IMR-90 (cell line): Measurements from ENCODE around the gene CCDC194. TPM values are rescaled to one million over a fixed set of nuclear protein-coding genes. Genes with fewer than 3 reads are reported as not detected.

Experiments used
- ATAC-seq: fragments of 200-7000 bp; cut with Tn5 transposase; 2 replicates; pipeline ENCODE4 v1.9.1; 2020; ENCODE audit warnings: low read depth, mild to moderate bottlenecking, moderate library complexity
- BruUV-seq: library from RNA; stranded (reverse); fragments of 400-500 nt; replicated peaks from 2 replicates; lab custom pipeline; 2021; lab: Mats Ljungman, UMichigan
- CTCF ChIA-PET: fragments of 300-600 bp; formaldehyde crosslinking; extraction: SDS; loops from one replicate; lab custom pipeline; 2021; ENCODE audit warnings: antibody characterized with exemption; lab: Yijun Ruan, JAX
- POLR2A ChIA-PET: fragments of 300-600 bp; sonication (Branson Sonifier 250); formaldehyde crosslinking; loops from one replicate; lab custom pipeline; 2022; ENCODE audit warnings: antibody characterized with exemption; ENCODE audit not compliant: unreplicated experiment; lab: Charles Lee
- DNase-seq: peaks from one replicate; pipeline ENCODE4 v3.0.0; 2013
- H2AFZ ChIP-seq: replicated peaks from 2 replicates; pipeline ENCODE3; 2013; ENCODE audit warnings: low read length, mild to moderate bottlenecking; ENCODE audit not compliant: poor library complexity
- H2AK5ac ChIP-seq: 2 replicates; pipeline ENCODE4 v1.6.1; 2013; ENCODE audit warnings: low read depth, low read length, inconsistent platforms
- H2AK9ac ChIP-seq: replicated peaks from 2 replicates; pipeline ENCODE3; 2013; ENCODE audit warnings: mild to moderate bottlenecking, low read depth, low read length, moderate library complexity; ENCODE audit not compliant: poor library complexity
- H2BK120ac ChIP-seq: 2 replicates; pipeline ENCODE4 v1.6.1; 2013; ENCODE audit warnings: low read depth, low read length, inconsistent platforms
- H2BK15ac ChIP-seq: 3 replicates; pipeline ENCODE4 v1.6.1; 2013; ENCODE audit warnings: low read depth, low read length, inconsistent platforms
- H2BK20ac ChIP-seq: 2 replicates; pipeline ENCODE4 v1.6.1; 2013; ENCODE audit warnings: low read depth, mild to moderate bottlenecking, inconsistent platforms, low read length, moderate library complexity
- H2BK5ac ChIP-seq: 2 replicates; pipeline ENCODE4 v1.6.1; 2013; ENCODE audit warnings: mild to moderate bottlenecking, low read depth, low read length, inconsistent platforms; ENCODE audit not compliant: poor library complexity, severe bottlenecking
- H3K14ac ChIP-seq: replicated peaks from 2 replicates; pipeline ENCODE4 v1.6.1; 2013; ENCODE audit warnings: low read depth, low read length, inconsistent platforms
- H3K18ac ChIP-seq: 2 replicates; pipeline ENCODE4 v1.6.1; 2013; ENCODE audit warnings: low read depth, low read length, control low read depth
- H3K23ac ChIP-seq: 2 replicates; pipeline ENCODE4 v1.6.1; 2013; ENCODE audit warnings: low read depth, low read length, inconsistent platforms
- H3K27ac ChIP-seq: 2 replicates; pipeline ENCODE4 v1.5.1; 2013; ENCODE audit warnings: mild to moderate bottlenecking, control low read depth, low read length; ENCODE audit not compliant: insufficient read depth
- H3K27me3 ChIP-seq: 2 replicates; pipeline ENCODE4 v1.6.1; 2013; ENCODE audit warnings: low read length; ENCODE audit not compliant: control insufficient read depth, insufficient read depth
- H3K36me3 ChIP-seq: 2 replicates; pipeline ENCODE4 v1.6.1; 2013; ENCODE audit warnings: low read length, mixed read lengths; ENCODE audit not compliant: control insufficient read depth, insufficient read depth
- H3K4ac ChIP-seq: 2 replicates; pipeline ENCODE4 v1.6.1; 2013; ENCODE audit warnings: low read depth, low read length, inconsistent platforms
- H3K4me1 ChIP-seq: 2 replicates; pipeline ENCODE4 v1.6.1; 2013; ENCODE audit warnings: low read length, mixed read lengths; ENCODE audit not compliant: control insufficient read depth, insufficient read depth
- H3K4me2 ChIP-seq: 2 replicates; pipeline ENCODE4 v1.6.1; 2013; ENCODE audit warnings: low read depth, mild to moderate bottlenecking, control low read depth, low read length, moderate library complexity
- H3K4me3 ChIP-seq: 2 replicates; pipeline ENCODE4 v1.5.1; 2013; ENCODE audit warnings: low read depth, mild to moderate bottlenecking, control low read depth, low read length, moderate library complexity; ENCODE audit not compliant: insufficient read depth
- H3K56ac ChIP-seq: 2 replicates; pipeline ENCODE4 v1.6.1; 2013; ENCODE audit warnings: low read length, inconsistent platforms; ENCODE audit not compliant: insufficient read depth; ENCODE audit errors: extremely low read depth
- H3K79me1 ChIP-seq, 2 experiments: 2 replicates each; pipeline ENCODE4 v1.6.1; 2013; ENCODE audit warnings: low read length in 2 of 2, inconsistent platforms in 1 of 2, low read depth in 1 of 2
- H3K9ac ChIP-seq: 2 replicates; pipeline ENCODE4 v1.6.1; 2013; ENCODE audit warnings: low read depth, low read length, control low read depth
- H3K9me1 ChIP-seq: 2 replicates; pipeline ENCODE4 v1.6.1; 2013; ENCODE audit warnings: low read length, inconsistent platforms; ENCODE audit not compliant: insufficient read depth
- H3K9me3 ChIP-seq: 2 replicates; pipeline ENCODE4 v1.6.1; 2013; ENCODE audit warnings: low read length; ENCODE audit not compliant: control insufficient read depth, insufficient read depth
- H4K20me1 ChIP-seq: 2 replicates; pipeline ENCODE4 v1.6.1; 2013; ENCODE audit warnings: low read length, inconsistent platforms; ENCODE audit not compliant: insufficient read depth
- H4K5ac ChIP-seq: 2 replicates; pipeline ENCODE4 v1.6.1; 2013; ENCODE audit warnings: mild to moderate bottlenecking, low read depth, low read length, control low read depth
- H4K8ac ChIP-seq, 2 experiments: 2 replicates each; pipeline ENCODE4 v1.6.1; 2013; ENCODE audit warnings: low read depth in 2 of 2, low read length in 2 of 2, control low read depth in 1 of 2, inconsistent platforms in 1 of 2
- H4K91ac ChIP-seq: 2 replicates; pipeline ENCODE4 v1.6.1; 2013; ENCODE audit warnings: low read depth, low read length, inconsistent platforms; ENCODE audit not compliant: insufficient read depth
- CHD1 ChIP-seq: IDR thresholded peaks from 2 replicates; pipeline ENCODE4 v1.6.1; 2012; ENCODE audit warnings: low read depth, low read length, improper control_type of control experiment
- FOS ChIP-seq: fragments of 150-350 bp; IDR thresholded peaks from 2 replicates; pipeline ENCODE4 v1.6.1; 2016; ENCODE audit warnings: low read depth, low read length
- POLR2A ChIP-seq: IDR thresholded peaks from 2 replicates; pipeline ENCODE4 v1.6.1; 2012; ENCODE audit warnings: mild to moderate bottlenecking, low read depth, low read length
- WGBS, 2 experiments: methylation state at CpG; one replicate each; pipeline versions ENCODE4 v1.1.5 to v1.1.7; 2013; ENCODE audit warnings: missing lambda C conversion rate in 2 of 2; ENCODE audit not compliant: insufficient read length in 1 of 2; ENCODE audit errors: extremely low coverage in 2 of 2; 5-methylcytosine and 5-hydroxymethylcytosine counted together
- dilution Hi-C: fragments of 300-500 bp; cut with HindIII; formaldehyde crosslinking; loops from one replicate; pipeline ENCODE4 v1.14.3; 2018; ENCODE audit warnings: low sequenced_read_pairs; ENCODE audit not compliant: unreplicated experiment
- in situ Hi-C: fragments of 300-500 bp; cut with MboI; formaldehyde crosslinking; loops from 3 replicates; pipeline ENCODE4 v1.14.3; 2019; ENCODE audit warnings: low sequenced_read_pairs, inconsistent platforms, mixed read lengths
- intact Hi-C: fragments of 100-400 bp; cut with micrococcal nuclease; formaldehyde crosslinking; loops from 2 replicates; pipeline ENCODE4 v1.10.0; 2022
- polyA plus RNA-seq, 3 experiments: library from polyadenylated mRNA; depleted of rRNA; stranded (reverse); fragments of >200 nt; gene quantifications; 2 replicates each; pipeline ENCODE4 v1.2.3, GENCODE V29; 2012; ENCODE audit warnings: low replicate concordance in 1 of 3
- total RNA-seq: library from RNA; depleted of rRNA; stranded (reverse); fragments of >200 nt; gene quantifications from 2 replicates; pipeline ENCODE4 v1.2.3, GENCODE V29; 2012

Gene CCDC194
- total and polyA plus RNA-seq, 2 of the 4 experiments (the other 2 are of a cell fraction): not detected

DNA sequence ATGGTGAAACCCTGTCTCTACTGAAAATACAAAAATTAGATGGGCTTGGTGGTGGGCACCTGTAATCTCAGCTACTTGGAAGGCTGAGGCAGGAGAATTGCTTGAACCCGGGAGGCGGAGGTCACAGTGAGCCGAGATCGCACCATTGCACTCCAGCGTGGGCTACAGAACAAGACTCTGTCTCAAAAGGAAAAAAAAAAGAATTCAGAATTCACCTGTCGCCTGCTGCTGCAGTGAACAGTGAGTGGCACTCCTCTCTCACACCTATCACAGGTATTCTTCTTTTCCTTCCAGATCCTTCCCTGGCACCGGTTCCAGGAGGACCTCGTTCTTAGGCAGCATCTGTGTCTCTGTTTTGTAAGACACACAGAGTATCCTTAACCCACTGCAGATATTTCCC is 20.1 kb upstream of the CCDC194 start:
- in situ Hi-C loops: no loop called here
- no peak for TF ChIP-seq POLR2A
- no peak for TF ChIP-seq CHD1
- no peak for TF ChIP-seq FOS

More for the DNA sequence above, 20.1 kb upstream of the CCDC194 start:
- Histone ChIP-seq H2AFZ (no peak overlapping the region), H3K36me3 (no peaks in the 10 kb centered on the region), H4K91ac (no peak overlapping the region), H2BK20ac (no peak overlapping the region), H3K9ac (no peak overlapping the region), H3K56ac (no peak overlapping the region), H3K4me2 (no peak overlapping the region), H3K9me1 (peaks cover 2% of the 10 kb centered on the region; the same call in 1 of the 2 replicates), H2AK9ac (no peak overlapping the region), H3K79me1 (0 out of 4 replicates have a peak, but pooled peaks cover 0 to 2% of the 10 kb centered on the region in 2 experiments), H3K4me3 (no peak overlapping the region), H3K27me3 (0 out of 2 replicates have a peak, but pooled peaks cover 1% of the 10 kb centered on the region), H2BK120ac (no peak overlapping the region), H2BK15ac (no peak overlapping the region), H4K5ac (no peak overlapping the region), H2AK5ac (no peak overlapping the region), H3K4me1 (peaks cover 9% of the 10 kb centered on the region), H3K27ac (no peak overlapping the region), H3K9me3 (no peaks in the 10 kb centered on the region), H3K4ac (no peak overlapping the region), H3K23ac (no peak overlapping the region), H4K20me1 (no peaks in the 10 kb centered on the region), H3K14ac (no peak overlapping the region), H2BK5ac (no peak overlapping the region), H3K18ac (no peak overlapping the region), H4K8ac (no peak overlapping the region)
- 78% methylated on average over 4 of the region's 8 CpGs; no CpG with 5 or more reads in 1 of the 2 experiments for WGBS, 2 experiments
- BruUV-seq: no TSS peak
- intact Hi-C loops (no loop called here), dilution Hi-C loops (no loop called here)
- no peak for ATAC-seq
- ChIA-PET CTCF (no interaction called here), POLR2A (no interaction called here)
- DNase-seq: no peak
